GM19023 (cell line): ENCODE measurements around the gene EVC.
"Not testable (repeated sequence)": the region's sequence is repeated elsewhere in the genome, so short reads cannot be mapped to it uniquely, and the experiment has no call there.

ENCODE experiments used
- ATAC-seq: cut with Tn5 transposase; IDR thresholded peaks from one replicate; pipeline ENCODE4 v1.9.1; 2021; ENCODE audit warnings: mild to moderate bottlenecking, moderate library complexity; ENCODE audit not compliant: unreplicated experiment

The EVC gene

GRCh38 chr4:5836943-5837342 lies 125.9 kb downstream of the EVC start:
- ATAC-seq = no peak

- ATAC-seq = not testable (repeated sequence)
Observed at GRCh38 chr4:5837483-5837882, 126.5 kb downstream of the EVC start.

- ATAC-seq = no peak
Observed at GRCh38 chr4:5839332-5839731, 128.3 kb downstream of the EVC start.

GRCh38 chr4:5839751-5840674 lies 129.0 kb downstream of the EVC start:
- no peak for ATAC-seq

- ATAC-seq = no peak
Observed at GRCh38 chr4:5842456-5842855, 131.5 kb downstream of the EVC start.

GRCh38 chr4:5843573-5844530 lies 132.9 kb downstream of the EVC start:
- no peak for ATAC-seq

GRCh38 chr4:5845035-5845905 lies 134.3 kb downstream of the EVC start:
- ATAC-seq = no peak

- ATAC-seq = no peak
Observed at GRCh38 chr4:5851637-5852301, 140.8 kb downstream of the EVC start.

- no peak for ATAC-seq
Observed at GRCh38 chr4:5852523-5853202, 141.7 kb downstream of the EVC start.

GRCh38 chr4:5854929-5855328 lies 143.9 kb downstream of the EVC start:
- ATAC-seq = no peak

- ATAC-seq = not testable (repeated sequence)
Observed at GRCh38 chr4:5856362-5856761, 145.4 kb downstream of the EVC start.

GRCh38 chr4:5857199-5857598 lies 146.2 kb downstream of the EVC start:
- ATAC-seq = no peak

- ATAC-seq = no peak
Observed at GRCh38 chr4:5858020-5858769, 147.2 kb downstream of the EVC start.

- ATAC-seq = no peak
Observed at GRCh38 chr4:5863461-5864113, 152.6 kb downstream of the EVC start.
